Hair follicle dermal papilla cell (primary cell): ENCODE data around the gene TNFRSF9. TPM values are rescaled to one million over a fixed set of nuclear protein-coding genes. Genes with fewer than 3 reads are reported as not detected.

Experiments used
- small RNA-seq: library from RNA; depleted of rRNA; stranded (forward); fragments of <200 nt; gene quantifications from one replicate; pipeline ENCODE3, GENCODE V24; 2012
- total RNA-seq: library from RNA; depleted of rRNA; stranded (reverse); fragments of >200 nt; gene quantifications from 2 replicates; pipeline ENCODE4 v1.2.3, GENCODE V29; 2012

Gene TNFRSF9
- total RNA-seq, result not detected in 2 replicates

GRCh38 chr1:7940745-7941436 lies at the start of gene TNFRSF9:
TSS of gene TNFRSF9 (minus strand) at chr1:7940839. CDS start at chr1:7939994, 845 bp downstream.

GRCh38 chr1:7961216-7962013 lies 20.8 kb upstream of the TNFRSF9 start, which contains the start of gene PARK7:
TSS of gene PARK7 (plus strand) at chr1:7961711. CDS start at chr1:7962786, 1,075 bp downstream.

Small RNAs within 50 kb of the gene (small RNA-seq; reads per million reads assigned to genes)
- not detected for gene RF00019

Other genes with a start within 250 kb of the TNFRSF9 start
- gene VAMP3, start 169.5 kb downstream of the TNFRSF9 start, total RNA-seq, result 94.6 and 291 TPM in 2 replicates
- 19.4 and 26.6 TPM in 2 replicates for gene PER3, start 156.5 kb downstream of the TNFRSF9 start, total RNA-seq
- gene UTS2, start 87.8 kb downstream of the TNFRSF9 start, total RNA-seq, result not detected in 2 replicates
- 93.6 and 140 TPM in 2 replicates for gene PARK7, start 20.9 kb upstream of the TNFRSF9 start, total RNA-seq
- 22.1 and 27.9 TPM in 2 replicates for gene ERRFI1, start 85.5 kb upstream of the TNFRSF9 start, total RNA-seq